IMR-90 (cell line): Measurements from ENCODE around the gene LYPD3.

Experiments used
- CEBPB ChIP-seq: IDR thresholded peaks from 2 replicates; pipeline ENCODE4 v1.6.1; 2012; ENCODE audit warnings: low read depth, low read length, improper control_type of control experiment
- CHD1 ChIP-seq: IDR thresholded peaks from 2 replicates; pipeline ENCODE4 v1.6.1; 2012; ENCODE audit warnings: low read depth, low read length, improper control_type of control experiment
- FOS ChIP-seq: fragments of 150-350 bp; IDR thresholded peaks from 2 replicates; pipeline ENCODE4 v1.6.1; 2016; ENCODE audit warnings: low read depth, low read length
- MAZ ChIP-seq: IDR thresholded peaks from 2 replicates; pipeline ENCODE4 v1.6.1; 2012; ENCODE audit warnings: low read depth, mild to moderate bottlenecking, low read length, improper control_type of control experiment, moderate library complexity, borderline replicate concordance
- MXI1 ChIP-seq: IDR thresholded peaks from 2 replicates; pipeline ENCODE4 v1.6.1; 2012; ENCODE audit warnings: low read depth, mild to moderate bottlenecking, low read length, moderate library complexity, borderline replicate concordance
- POLR2A ChIP-seq: IDR thresholded peaks from 2 replicates; pipeline ENCODE4 v1.6.1; 2012; ENCODE audit warnings: mild to moderate bottlenecking, low read depth, low read length
- RCOR1 ChIP-seq: IDR thresholded peaks from 2 replicates; pipeline ENCODE4 v1.6.1; 2012; ENCODE audit warnings: mild to moderate bottlenecking, low read length, improper control_type of control experiment; ENCODE audit not compliant: insufficient replicate concordance
- SMC3 ChIP-seq: fragments of 150-350 bp; IDR thresholded peaks from 2 replicates; pipeline ENCODE4 v1.6.1; 2016; ENCODE audit warnings: low read depth, mild to moderate bottlenecking, antibody characterized with exemption, low read length, moderate library complexity
- TF ChIP-seq, protein P1 (sequence below): conservative IDR thresholded peaks from 2 replicates; pipeline ENCODE4 v1.5.1; 2012; ENCODE audit warnings: mild to moderate bottlenecking, low read depth, low read length, improper control_type of control experiment
- TF ChIP-seq, protein P2 (sequence below): fragments of 150-350 bp; IDR thresholded peaks from 2 replicates; pipeline ENCODE4 v1.6.1; 2016; ENCODE audit warnings: low read depth, mild to moderate bottlenecking, low read length, moderate library complexity, borderline replicate concordance
- TF ChIP-seq, protein P3 (sequence below): fragments of 150-350 bp; IDR thresholded peaks from 2 replicates; pipeline ENCODE4 v1.6.1; 2017; ENCODE audit warnings: mild to moderate bottlenecking, antibody characterized with exemption, low read length, low read depth

DNA sequence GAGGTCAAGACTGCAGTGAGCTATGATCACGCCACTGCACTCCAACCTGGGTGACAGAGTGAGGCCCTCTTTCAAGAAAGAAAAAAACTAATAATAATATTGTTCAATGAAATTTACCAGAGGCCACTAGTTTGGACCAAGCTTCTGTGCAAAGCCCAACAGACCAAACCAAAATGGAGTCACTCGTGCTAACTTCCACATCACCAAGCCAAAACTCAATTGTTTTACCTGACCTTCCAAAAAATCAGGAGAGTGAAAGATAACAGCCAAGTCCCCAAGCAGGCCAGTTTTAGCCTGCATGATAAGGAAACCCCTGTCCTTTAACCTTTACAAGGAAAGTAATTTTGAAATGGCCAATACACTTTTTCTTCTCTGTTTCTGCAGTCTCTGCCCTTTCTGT, 20.0 kb downstream of the LYPD3 start:
- TF ChIP-seq MAZ (no peak), POLR2A (no peak), RCOR1 (no peak), SMC3 (no peak), CEBPB (no peak), MXI1 (no peak), FOS (no peak), CHD1 (no peak)
- TF ChIP-seq, protein P1, sequence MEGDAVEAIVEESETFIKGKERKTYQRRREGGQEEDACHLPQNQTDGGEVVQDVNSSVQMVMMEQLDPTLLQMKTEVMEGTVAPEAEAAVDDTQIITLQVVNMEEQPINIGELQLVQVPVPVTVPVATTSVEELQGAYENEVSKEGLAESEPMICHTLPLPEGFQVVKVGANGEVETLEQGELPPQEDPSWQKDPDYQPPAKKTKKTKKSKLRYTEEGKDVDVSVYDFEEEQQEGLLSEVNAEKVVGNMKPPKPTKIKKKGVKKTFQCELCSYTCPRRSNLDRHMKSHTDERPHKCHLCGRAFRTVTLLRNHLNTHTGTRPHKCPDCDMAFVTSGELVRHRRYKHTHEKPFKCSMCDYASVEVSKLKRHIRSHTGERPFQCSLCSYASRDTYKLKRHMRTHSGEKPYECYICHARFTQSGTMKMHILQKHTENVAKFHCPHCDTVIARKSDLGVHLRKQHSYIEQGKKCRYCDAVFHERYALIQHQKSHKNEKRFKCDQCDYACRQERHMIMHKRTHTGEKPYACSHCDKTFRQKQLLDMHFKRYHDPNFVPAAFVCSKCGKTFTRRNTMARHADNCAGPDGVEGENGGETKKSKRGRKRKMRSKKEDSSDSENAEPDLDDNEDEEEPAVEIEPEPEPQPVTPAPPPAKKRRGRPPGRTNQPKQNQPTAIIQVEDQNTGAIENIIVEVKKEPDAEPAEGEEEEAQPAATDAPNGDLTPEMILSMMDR: no peak
- TF ChIP-seq, protein P2, sequence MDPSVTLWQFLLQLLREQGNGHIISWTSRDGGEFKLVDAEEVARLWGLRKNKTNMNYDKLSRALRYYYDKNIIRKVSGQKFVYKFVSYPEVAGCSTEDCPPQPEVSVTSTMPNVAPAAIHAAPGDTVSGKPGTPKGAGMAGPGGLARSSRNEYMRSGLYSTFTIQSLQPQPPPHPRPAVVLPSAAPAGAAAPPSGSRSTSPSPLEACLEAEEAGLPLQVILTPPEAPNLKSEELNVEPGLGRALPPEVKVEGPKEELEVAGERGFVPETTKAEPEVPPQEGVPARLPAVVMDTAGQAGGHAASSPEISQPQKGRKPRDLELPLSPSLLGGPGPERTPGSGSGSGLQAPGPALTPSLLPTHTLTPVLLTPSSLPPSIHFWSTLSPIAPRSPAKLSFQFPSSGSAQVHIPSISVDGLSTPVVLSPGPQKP: no peak
- TF ChIP-seq, protein P3, sequence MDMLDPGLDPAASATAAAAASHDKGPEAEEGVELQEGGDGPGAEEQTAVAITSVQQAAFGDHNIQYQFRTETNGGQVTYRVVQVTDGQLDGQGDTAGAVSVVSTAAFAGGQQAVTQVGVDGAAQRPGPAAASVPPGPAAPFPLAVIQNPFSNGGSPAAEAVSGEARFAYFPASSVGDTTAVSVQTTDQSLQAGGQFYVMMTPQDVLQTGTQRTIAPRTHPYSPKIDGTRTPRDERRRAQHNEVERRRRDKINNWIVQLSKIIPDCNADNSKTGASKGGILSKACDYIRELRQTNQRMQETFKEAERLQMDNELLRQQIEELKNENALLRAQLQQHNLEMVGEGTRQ: no peak
